ENCODE data around the gene IL9R.
"Not testable (repeated sequence)": the region's sequence is repeated elsewhere in the genome, so short reads cannot be mapped to it uniquely, and the experiment has no call there.

The IL9R gene

DNA sequence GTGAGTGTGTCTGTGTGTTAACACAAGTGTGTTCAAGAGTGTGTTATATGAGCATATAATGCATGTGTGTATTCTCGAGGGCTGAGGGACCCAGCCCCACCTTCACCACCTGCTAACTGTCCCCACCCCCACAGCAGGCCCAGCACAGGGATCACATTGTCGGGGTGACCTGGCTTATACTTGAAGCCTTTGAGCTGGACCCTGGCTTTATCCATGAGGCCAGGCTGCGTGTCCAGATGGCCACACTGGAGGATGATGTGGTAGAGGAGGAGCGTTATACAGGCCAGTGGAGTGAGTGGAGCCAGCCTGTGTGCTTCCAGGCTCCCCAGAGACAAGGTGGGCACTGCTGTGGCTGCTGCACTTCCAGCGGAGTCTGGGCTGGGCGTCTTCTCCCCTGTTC lies 7.6 kb downstream of the IL9R start:
- POLR2A ChIA-PET = no interaction called here
- CTCF ChIA-PET = no interaction called here
- DNase-seq (ENCODE audit: low read depth, low spot score) = no peak
- no peak for TF ChIP-seq CTCF (IDR thresholded peaks at IDR 0.05; ENCODE audit: insufficient read depth, low read length, missing control alignments)
- H3K4me3 ChIP-seq (ENCODE audit: low read depth, low read length) = no peak overlapping the region

GRCh38 chrX:156006468-156006867 lies 9.0 kb downstream of the IL9R start:
- H3K4me3 ChIP-seq (ENCODE audit: low read depth, low read length); DNase-seq (ENCODE audit: low read depth, low spot score); CTCF ChIA-PET; POLR2A ChIA-PET: not testable (repeated sequence)

- CTCF ChIA-PET; H3K4me3 ChIP-seq (ENCODE audit: low read depth, low read length); DNase-seq (ENCODE audit: low read depth, low spot score); POLR2A ChIA-PET: not testable (repeated sequence)
Measured at GRCh38 chrX:156008379-156008778, 10.9 kb downstream of the IL9R start.

- POLR2A ChIA-PET = no interaction called here
- no peak overlapping the region for H3K4me3 ChIP-seq (ENCODE audit: low read depth, low read length)
- CTCF ChIA-PET = no interaction called here
- no peak for DNase-seq (ENCODE audit: low read depth, low spot score)
- TF ChIP-seq CTCF (IDR thresholded peaks at IDR 0.05; ENCODE audit: insufficient read depth, low read length, missing control alignments) = no peak
Measured at GRCh38 chrX:156008915-156009314, 11.4 kb downstream of the IL9R start.

GRCh38 chrX:156009691-156010090 lies 12.2 kb downstream of the IL9R start:
- DNase-seq (ENCODE audit: low read depth, low spot score); POLR2A ChIA-PET; CTCF ChIA-PET; H3K4me3 ChIP-seq (ENCODE audit: low read depth, low read length): not testable (repeated sequence)

DNA sequence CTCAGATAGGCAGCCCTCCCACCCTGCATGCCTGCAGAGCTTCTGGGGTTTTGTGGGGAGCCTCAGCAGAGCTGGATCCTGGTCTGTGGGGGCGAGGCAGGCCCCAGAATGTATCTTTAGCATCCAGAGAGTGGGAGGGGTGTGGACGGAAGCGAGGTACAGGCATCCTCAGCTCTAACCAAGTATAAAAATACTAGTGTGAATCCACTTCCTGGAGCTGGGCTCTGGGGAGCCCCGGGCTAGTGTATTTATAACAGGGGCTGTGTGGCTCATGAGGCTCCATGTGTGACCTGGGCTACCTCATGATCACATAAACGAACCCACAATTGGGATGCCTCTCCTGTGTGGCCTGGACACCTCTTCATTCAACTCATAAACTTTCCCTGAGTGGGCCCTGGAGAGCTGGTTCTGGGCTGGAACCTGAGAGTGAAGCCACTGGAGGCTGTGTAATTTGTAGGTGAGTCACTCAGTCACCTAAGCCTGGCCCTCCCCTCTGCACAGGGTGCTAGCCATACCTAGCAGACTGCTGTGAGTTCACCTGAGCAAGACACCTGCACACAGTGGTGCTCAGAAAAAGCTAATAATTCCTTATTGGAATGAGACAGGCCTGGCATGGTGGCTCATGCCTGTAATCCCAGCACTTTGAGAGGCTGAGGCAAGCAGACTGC lies 15.9 kb downstream of the IL9R start:
- POLR2A ChIA-PET; CTCF ChIA-PET; H3K4me3 ChIP-seq (ENCODE audit: low read depth, low read length); DNase-seq (ENCODE audit: low read depth, low spot score): not testable (repeated sequence)

GRCh38 chrX:156019846-156020245 lies 22.4 kb downstream of the IL9R start:
- H3K4me3 ChIP-seq (ENCODE audit: low read depth, low read length); POLR2A ChIA-PET; DNase-seq (ENCODE audit: low read depth, low spot score); CTCF ChIA-PET: not testable (repeated sequence)

- POLR2A ChIA-PET; H3K4me3 ChIP-seq (ENCODE audit: low read depth, low read length); CTCF ChIA-PET; DNase-seq (ENCODE audit: low read depth, low spot score): not testable (repeated sequence)
Measured at GRCh38 chrX:156023002-156023401, 25.5 kb downstream of the IL9R start.

DNA sequence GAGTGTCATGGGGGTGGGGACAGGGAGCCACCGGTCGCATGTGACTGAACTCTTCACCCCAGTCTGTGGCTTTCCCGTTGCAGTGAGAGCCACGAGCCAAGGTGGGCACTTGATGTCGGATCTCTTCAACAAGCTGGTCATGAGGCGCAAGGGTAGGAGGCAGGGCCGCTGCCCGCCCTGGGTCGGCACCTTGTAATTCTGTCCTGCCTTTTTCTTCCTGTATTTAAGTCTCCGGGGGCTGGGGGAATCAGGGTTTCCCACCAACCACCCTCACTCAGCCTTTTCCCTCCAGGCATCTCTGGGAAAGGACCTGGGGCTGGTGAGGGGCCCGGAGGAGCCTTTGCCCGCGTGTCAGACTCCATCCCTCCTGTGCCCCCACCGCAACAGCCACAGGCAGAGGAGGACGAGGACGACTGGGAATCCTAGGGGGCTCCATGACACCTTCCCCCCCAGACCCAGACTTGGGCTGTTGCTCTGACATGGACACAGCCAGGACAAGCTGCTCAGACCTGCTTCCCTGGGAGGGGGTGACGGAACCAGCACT lies 27.5 kb downstream of the IL9R start:
- H3K4me3 ChIP-seq (ENCODE audit: low read depth, low read length); POLR2A ChIA-PET; DNase-seq (ENCODE audit: low read depth, low spot score); CTCF ChIA-PET: not testable (repeated sequence)

DNA sequence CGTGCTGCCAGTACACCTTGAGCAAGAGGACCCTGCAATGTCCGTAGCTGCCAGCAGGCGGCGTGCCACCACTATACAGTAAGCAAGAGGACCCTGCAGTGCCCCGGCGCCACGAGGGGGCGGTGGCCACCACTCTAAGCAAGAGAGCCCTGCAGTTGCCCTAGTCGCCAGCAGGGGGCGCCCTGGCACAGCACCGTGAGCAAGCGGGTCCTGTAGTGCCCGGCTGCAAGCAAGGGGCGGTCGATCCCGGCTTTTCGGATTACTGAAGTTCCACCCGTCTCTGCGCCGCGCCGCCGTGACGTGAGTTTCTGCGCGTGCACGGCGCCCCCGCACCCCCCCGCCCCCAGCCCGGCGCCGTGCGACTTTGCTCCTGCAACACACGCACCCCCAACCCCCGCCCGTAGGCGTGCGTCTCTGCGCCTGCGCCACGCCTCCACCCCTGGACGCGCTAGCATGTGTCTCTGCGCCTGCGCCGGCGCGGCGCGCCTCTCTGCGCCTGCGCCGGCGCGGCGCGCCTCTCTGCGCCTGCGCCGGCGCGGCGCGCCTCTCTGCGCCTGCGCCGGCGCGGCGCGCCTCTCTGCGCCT lies 31.2 kb downstream of the IL9R start:
- CTCF ChIA-PET; H3K4me3 ChIP-seq (ENCODE audit: low read depth, low read length); DNase-seq (ENCODE audit: low read depth, low spot score); POLR2A ChIA-PET: not testable (repeated sequence)

GRCh38 chrX:156029296-156029695 lies 31.8 kb downstream of the IL9R start:
- DNase-seq (ENCODE audit: low read depth, low spot score); CTCF ChIA-PET; POLR2A ChIA-PET; H3K4me3 ChIP-seq (ENCODE audit: low read depth, low read length): not testable (repeated sequence)

DNA sequence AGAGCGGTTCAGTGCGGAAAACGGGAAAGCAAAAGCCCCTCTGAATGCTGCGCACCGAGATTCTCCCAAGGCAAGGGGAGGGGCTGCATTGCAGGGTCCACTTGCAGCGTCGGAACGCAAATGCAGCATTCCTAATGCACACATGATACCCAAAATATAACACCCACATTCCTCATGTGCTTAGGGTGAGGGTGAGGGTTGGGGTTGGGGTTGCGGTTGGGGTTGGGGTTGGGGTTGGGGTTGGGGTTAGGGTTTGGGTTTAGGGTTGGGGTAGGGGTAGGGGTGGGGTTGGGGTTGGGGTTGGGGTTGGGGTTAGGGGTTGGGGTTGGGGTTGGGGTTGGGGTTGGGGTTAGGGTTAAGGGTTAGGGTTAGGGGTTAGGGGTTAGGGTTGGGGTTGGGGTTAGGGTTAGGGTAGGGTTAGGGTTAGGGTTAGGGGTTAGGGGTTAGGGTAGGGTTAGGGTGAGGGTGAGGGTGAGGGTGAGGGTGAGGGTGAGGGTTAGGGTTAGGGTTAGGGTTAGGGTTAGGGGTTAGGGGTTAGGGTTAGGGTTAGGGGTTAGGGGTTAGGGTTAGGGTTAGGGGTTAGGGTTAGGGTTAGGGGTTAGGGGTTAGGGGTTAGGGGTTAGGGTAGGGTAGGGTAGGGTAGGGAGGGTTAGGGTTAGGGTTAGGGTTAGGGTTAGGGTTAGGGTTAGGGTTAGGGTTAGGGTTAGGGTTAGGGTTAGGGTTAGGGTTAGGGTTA lies 32.4 kb downstream of the IL9R start:
- H3K4me3 ChIP-seq (ENCODE audit: low read depth, low read length); POLR2A ChIA-PET; CTCF ChIA-PET; DNase-seq (ENCODE audit: low read depth, low spot score): not testable (repeated sequence)

DNA sequence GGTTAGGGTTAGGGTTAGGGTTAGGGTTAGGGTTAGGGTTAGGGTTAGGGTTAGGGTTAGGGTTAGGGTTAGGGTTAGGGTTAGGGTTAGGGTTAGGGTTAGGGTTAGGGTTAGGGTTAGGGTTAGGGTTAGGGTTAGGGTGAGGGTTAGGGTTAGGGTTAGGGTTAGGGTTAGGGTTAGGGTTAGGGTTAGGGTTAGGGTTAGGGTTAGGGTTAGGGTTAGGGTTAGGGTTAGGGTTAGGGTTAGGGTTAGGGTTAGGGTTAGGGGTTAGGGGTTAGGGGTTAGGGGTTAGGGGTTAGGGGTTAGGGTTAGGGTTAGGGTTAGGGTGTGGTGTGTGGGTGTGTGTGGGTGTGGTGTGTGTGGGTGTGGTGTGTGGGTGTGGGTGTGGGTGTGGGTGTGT lies 33.0 kb downstream of the IL9R start:
- POLR2A ChIA-PET; H3K4me3 ChIP-seq (ENCODE audit: low read depth, low read length); CTCF ChIA-PET; DNase-seq (ENCODE audit: low read depth, low spot score): not testable (repeated sequence)
